Measurements from ENCODE around the gene SPR.

Gene SPR

DNA sequence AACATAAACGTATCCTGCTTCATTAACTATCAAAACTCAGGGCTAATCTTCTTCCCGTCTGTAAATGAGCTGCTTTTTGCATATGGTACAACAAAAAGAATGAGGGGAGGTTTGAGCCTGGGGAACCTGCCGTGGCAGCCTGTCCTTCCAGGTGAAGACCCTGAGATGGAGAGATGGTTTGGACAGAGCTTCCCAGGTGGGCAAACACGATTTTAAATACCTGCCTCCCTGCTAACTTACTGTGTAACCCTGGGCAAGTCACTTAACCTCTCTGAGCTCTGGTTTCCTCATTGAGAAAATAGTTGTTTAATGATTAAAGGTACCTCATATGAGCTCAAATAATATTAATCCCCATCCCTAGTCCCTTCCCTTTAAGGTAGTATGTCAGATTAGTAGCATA is 39.2 kb downstream of the SPR start:
- no peak overlapping the region for H3K27ac ChIP-seq (ENCODE audit: low read depth, low read length)
- H3K27me3 ChIP-seq (ENCODE audit: control insufficient read depth, insufficient read depth, low read length), result peaks cover 100% of the 10 kb centered on the region
- H3K4me3 ChIP-seq (ENCODE audit: low read depth, low read length), result no peak overlapping the region
- H3K4me1 ChIP-seq (ENCODE audit: control insufficient read depth, insufficient read depth, low read length), result peaks cover 27% of the 10 kb centered on the region
- no peaks in the 10 kb centered on the region for H3K9me3 ChIP-seq (ENCODE audit: control insufficient read depth, insufficient read depth, low read depth, low read length)
- no peak overlapping the region for H3K9ac ChIP-seq (ENCODE audit: low read length)
- H3K36me3 ChIP-seq (ENCODE audit: control insufficient read depth, insufficient read depth, low read length), result no peaks in the 10 kb centered on the region

DNA sequence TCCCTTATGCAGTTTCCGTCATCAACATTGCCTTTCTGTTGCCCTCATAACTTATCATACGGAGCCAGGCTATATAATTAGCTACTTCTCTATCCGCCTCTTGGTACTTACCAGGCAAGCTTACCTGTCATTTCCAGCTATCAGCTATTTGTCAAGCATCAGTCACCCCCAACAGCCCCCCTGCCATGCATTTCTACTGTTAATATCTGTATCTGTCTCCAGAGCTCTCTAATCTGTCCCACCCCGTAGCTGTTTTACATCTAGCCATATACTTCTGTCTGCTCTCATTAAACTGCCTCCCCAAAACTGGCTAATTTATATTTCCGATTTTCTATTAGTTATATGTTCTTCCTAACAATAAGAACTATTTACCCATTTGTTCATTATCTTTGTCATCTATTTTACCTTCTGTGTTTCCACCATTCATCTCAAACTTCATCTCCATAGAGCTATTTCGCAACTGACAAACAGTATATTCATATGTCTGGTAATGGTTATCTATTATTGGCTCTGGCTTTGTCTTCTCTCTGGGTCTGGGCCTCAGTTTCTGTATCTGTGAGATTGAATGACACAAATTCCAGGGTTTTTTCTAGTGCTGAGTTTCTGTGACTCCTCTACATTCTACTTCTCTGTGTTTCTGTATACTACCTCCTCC is 39.7 kb downstream of the SPR start:
- Histone ChIP-seq H3K9ac (ENCODE audit: low read length) (no peak overlapping the region), H3K27me3 (ENCODE audit: control insufficient read depth, insufficient read depth, low read length) (peaks cover 100% of the 10 kb centered on the region)

DNA sequence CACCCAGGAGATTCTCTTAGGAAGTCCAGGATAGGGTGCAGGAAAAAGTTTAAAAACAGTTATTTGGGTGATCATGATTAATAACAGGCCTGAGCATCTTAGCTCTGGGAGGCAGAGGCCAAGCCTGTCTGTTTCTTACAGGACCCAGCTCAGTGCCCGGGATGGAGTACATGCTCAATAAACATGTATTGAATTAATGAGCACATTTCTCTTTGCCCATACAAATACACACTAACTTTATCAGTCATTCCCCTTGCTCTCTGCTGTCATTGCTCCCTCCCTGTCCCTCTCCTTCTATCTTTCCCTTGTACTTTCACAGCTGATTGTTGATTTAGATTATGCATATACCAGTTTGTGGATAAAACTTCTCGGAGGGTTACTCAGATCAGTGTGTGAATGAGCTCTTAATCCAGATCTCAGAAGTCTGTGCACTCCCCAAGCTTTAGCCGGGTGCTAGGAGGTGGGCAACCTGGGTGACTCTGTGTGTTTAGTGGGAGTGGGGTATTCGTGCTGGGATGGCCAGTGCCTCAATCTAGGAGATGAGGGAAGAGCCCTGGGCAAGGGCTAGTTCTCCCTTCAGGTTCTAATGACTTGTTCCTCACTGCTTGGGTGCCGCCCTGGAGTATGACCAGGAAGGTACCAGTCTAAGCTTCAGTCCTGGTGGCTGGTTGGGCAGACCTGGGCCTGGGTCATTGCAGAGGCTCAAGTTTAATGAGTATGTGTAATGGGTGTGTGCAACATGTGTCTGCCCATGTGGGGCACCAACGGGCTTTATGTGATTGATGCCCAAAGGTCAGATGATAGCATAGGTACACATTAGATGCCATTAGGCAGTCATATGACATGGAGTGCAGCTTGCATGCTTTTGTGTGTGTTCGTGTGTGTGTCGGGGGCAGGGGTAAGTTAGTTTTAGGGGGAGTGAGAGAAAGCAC is 40.7 kb downstream of the SPR start:
- H3K9ac ChIP-seq (ENCODE audit: low read length), result no peak overlapping the region
- H3K27ac ChIP-seq (ENCODE audit: low read depth, low read length), result no peak overlapping the region
- peaks cover 27% of the 10 kb centered on the region for H3K4me1 ChIP-seq (ENCODE audit: control insufficient read depth, insufficient read depth, low read length)
- peaks cover 100% of the 10 kb centered on the region for H3K27me3 ChIP-seq (ENCODE audit: control insufficient read depth, insufficient read depth, low read length)
- no peaks in the 10 kb centered on the region for H3K9me3 ChIP-seq (ENCODE audit: control insufficient read depth, insufficient read depth, low read depth, low read length)
- H3K4me3 ChIP-seq (ENCODE audit: low read depth, low read length), result no peak overlapping the region
- H3K36me3 ChIP-seq (ENCODE audit: control insufficient read depth, insufficient read depth, low read length), result no peaks in the 10 kb centered on the region

More for the DNA sequence above, 39.7 kb downstream of the SPR start:
- H3K36me3 ChIP-seq (ENCODE audit: control insufficient read depth, insufficient read depth, low read length), result no peaks in the 10 kb centered on the region
- H3K4me3 ChIP-seq (ENCODE audit: low read depth, low read length), result no peak overlapping the region
- H3K4me1 ChIP-seq (ENCODE audit: control insufficient read depth, insufficient read depth, low read length), result peaks cover 27% of the 10 kb centered on the region
- H3K9me3 ChIP-seq (ENCODE audit: control insufficient read depth, insufficient read depth, low read depth, low read length), result no peaks in the 10 kb centered on the region
- H3K27ac ChIP-seq (ENCODE audit: low read depth, low read length), result no peak overlapping the region

DNA sequence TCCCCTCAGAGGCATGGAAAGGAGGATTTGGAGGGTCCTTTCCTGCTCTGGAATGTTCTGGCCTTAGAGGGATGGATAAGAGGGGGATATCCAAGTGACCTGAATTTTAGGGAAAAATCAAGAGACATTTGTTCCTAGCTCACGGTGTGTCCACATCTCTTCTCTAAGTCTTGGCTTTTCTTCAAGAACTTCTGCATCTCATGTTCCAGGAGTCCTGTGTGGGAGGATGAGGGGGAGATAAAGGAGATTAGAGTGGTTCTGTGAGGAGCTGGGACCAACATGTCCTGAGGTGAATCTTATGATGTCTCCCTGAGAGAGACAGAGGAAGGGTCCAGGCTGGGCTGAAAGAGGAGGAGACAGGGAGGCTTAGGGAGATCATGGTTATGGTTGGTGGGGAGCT is 41.8 kb downstream of the SPR start:
- H3K27ac ChIP-seq (ENCODE audit: low read depth, low read length), result no peak overlapping the region
- peaks cover 100% of the 10 kb centered on the region for H3K27me3 ChIP-seq (ENCODE audit: control insufficient read depth, insufficient read depth, low read length)
- H3K36me3 ChIP-seq (ENCODE audit: control insufficient read depth, insufficient read depth, low read length), result no peaks in the 10 kb centered on the region
- H3K4me1 ChIP-seq (ENCODE audit: control insufficient read depth, insufficient read depth, low read length), result peaks cover 20% of the 10 kb centered on the region
- no peaks in the 10 kb centered on the region for H3K9me3 ChIP-seq (ENCODE audit: control insufficient read depth, insufficient read depth, low read depth, low read length)
- H3K4me3 ChIP-seq (ENCODE audit: low read depth, low read length), result no peak overlapping the region
- H3K9ac ChIP-seq (ENCODE audit: low read length), result no peak overlapping the region

DNA sequence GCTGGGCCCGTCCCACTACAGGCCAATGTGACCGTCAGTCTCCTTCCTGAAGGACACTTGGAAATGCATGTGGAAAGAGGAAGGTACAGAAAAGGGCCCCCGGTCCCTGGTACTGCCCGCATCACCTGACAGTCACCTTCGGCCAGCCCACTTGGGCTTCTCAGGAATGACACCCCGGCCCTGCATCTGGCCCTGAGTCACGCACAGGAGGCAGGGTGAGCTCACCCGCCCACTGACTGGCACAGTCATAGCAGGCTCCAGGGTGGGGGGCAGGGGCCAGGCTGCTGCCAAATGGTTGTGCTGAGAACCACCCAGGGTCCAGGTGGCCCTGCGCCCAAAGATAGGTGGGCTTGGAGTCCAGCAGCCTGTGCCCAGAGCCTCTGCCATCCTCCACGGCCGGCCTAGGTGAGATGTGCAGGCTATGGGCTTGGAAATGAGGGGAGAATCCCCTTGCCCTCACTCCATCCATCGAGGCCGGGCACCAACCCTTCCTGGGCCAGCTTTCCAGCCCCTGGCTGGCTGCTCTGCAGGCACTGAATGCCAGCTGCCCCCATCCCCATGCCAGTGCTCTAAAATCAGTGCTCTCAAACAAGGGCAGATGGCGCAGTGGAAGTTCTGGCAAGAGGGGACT is 44.2 kb downstream of the SPR start:
- H3K4me3 ChIP-seq (ENCODE audit: low read depth, low read length), result no peak overlapping the region
- H3K9ac ChIP-seq (ENCODE audit: low read length), result no peak overlapping the region
- peaks cover 8% of the 10 kb centered on the region; the same call in 1 of the 2 replicates for H3K4me1 ChIP-seq (ENCODE audit: control insufficient read depth, insufficient read depth, low read length)
- no peak overlapping the region for H3K27ac ChIP-seq (ENCODE audit: low read depth, low read length)
- H3K27me3 ChIP-seq (ENCODE audit: control insufficient read depth, insufficient read depth, low read length), result peaks cover 99% of the 10 kb centered on the region
- H3K36me3 ChIP-seq (ENCODE audit: control insufficient read depth, insufficient read depth, low read length), result no peaks in the 10 kb centered on the region
- no peaks in the 10 kb centered on the region for H3K9me3 ChIP-seq (ENCODE audit: control insufficient read depth, insufficient read depth, low read depth, low read length)

DNA sequence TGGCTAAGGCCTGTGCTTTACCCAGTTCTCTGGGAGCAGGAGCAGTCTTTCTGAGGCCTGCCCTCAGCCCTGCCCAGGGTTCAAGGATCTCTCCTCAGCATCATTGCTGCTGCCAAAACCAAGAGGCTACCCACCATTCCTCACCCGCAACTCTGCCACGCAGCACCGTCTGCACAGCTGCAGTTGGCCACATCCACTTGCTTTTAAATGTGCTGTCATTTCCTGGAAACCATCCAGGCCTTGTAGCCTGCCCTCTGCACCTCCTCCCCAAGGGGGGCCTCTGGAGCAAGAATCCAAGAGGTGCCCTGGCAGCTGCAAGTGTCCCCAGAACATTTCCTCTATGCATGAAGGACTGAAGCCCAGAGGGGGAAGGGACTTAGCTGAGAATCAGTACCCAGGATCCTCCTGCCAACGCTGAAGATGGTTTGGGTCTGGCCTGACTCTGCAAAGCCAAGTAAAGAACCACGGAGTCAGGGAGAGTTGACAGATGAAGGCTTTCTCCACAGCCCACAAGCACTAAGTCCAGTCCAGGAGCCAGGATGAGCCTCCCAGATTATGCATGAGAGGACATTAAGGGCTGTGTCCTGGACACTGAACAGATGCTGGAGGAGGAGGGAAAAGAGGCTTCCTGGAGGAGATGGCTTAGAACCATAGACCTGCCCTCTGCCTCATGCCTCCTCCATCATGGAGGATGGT is 45.0 kb downstream of the SPR start:
- no peaks in the 10 kb centered on the region for H3K9me3 ChIP-seq (ENCODE audit: control insufficient read depth, insufficient read depth, low read depth, low read length)
- peaks cover 4% of the 10 kb centered on the region; the same call in 1 of the 2 replicates for H3K4me1 ChIP-seq (ENCODE audit: control insufficient read depth, insufficient read depth, low read length)
- H3K27me3 ChIP-seq (ENCODE audit: control insufficient read depth, insufficient read depth, low read length), result peaks cover 94% of the 10 kb centered on the region

DNA sequence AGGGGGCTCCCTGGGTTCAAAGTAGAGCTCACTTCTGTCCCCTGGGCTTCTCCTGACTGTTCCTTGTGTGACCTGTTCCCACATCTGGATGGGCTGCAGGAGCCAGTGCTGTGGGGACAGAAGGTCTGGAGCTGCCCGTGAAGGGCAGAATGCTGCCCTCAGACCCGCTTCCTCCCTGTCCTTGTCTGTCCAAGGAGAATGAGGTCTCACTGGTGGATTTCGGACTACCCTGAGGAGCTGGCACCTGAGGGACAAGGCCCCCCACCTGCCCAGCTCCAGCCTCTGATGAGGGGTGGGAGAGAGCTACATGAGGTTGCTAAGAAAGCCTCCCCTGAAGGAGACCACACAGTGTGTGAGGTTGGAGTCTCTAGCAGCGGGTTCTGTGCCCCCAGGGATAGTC is 45.6 kb downstream of the SPR start:
- Histone ChIP-seq H3K27me3 (ENCODE audit: control insufficient read depth, insufficient read depth, low read length) (peaks cover 88% of the 10 kb centered on the region), H3K4me1 (ENCODE audit: control insufficient read depth, insufficient read depth, low read length) (peaks cover 4% of the 10 kb centered on the region; the same call in 1 of the 2 replicates), H3K36me3 (ENCODE audit: control insufficient read depth, insufficient read depth, low read length) (no peaks in the 10 kb centered on the region), H3K4me3 (ENCODE audit: low read depth, low read length) (no peak overlapping the region), H3K27ac (ENCODE audit: low read depth, low read length) (no peak overlapping the region), H3K9ac (ENCODE audit: low read length) (no peak overlapping the region), H3K9me3 (ENCODE audit: control insufficient read depth, insufficient read depth, low read depth, low read length) (no peaks in the 10 kb centered on the region)

More for the DNA sequence above, 45.0 kb downstream of the SPR start:
- H3K27ac ChIP-seq (ENCODE audit: low read depth, low read length), result no peak overlapping the region
- H3K36me3 ChIP-seq (ENCODE audit: control insufficient read depth, insufficient read depth, low read length), result no peaks in the 10 kb centered on the region
- H3K4me3 ChIP-seq (ENCODE audit: low read depth, low read length), result no peak overlapping the region
- H3K9ac ChIP-seq (ENCODE audit: low read length), result no peak overlapping the region

DNA sequence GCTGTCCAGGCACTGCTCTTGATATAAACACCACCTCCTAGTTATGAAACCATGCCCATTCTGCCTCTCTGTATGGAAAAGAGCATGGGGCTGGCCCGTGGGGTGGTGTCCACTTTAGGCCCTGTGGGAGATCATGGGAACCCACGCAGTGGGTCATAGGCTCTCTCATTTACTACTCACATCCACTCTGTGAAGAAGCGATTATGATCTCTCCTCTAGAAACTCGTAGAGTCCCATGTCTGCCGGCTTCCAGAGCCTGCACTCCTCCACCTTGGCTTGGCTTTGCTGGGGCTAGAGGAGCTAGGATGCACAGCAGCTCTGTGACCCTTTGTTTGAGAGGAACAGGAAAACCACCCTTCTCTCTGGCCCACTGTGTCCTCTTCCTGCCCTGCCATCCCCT is 46.0 kb downstream of the SPR start:
- no peak overlapping the region for H3K9ac ChIP-seq (ENCODE audit: low read length)
- no peak overlapping the region for H3K4me3 ChIP-seq (ENCODE audit: low read depth, low read length)
- H3K27me3 ChIP-seq (ENCODE audit: control insufficient read depth, insufficient read depth, low read length), result peaks cover 84% of the 10 kb centered on the region
- no peaks in the 10 kb centered on the region for H3K9me3 ChIP-seq (ENCODE audit: control insufficient read depth, insufficient read depth, low read depth, low read length)
- no peak overlapping the region for H3K27ac ChIP-seq (ENCODE audit: low read depth, low read length)
- H3K4me1 ChIP-seq (ENCODE audit: control insufficient read depth, insufficient read depth, low read length), result peaks cover 4% of the 10 kb centered on the region; the same call in 1 of the 2 replicates
- H3K36me3 ChIP-seq (ENCODE audit: control insufficient read depth, insufficient read depth, low read length), result no peaks in the 10 kb centered on the region

DNA sequence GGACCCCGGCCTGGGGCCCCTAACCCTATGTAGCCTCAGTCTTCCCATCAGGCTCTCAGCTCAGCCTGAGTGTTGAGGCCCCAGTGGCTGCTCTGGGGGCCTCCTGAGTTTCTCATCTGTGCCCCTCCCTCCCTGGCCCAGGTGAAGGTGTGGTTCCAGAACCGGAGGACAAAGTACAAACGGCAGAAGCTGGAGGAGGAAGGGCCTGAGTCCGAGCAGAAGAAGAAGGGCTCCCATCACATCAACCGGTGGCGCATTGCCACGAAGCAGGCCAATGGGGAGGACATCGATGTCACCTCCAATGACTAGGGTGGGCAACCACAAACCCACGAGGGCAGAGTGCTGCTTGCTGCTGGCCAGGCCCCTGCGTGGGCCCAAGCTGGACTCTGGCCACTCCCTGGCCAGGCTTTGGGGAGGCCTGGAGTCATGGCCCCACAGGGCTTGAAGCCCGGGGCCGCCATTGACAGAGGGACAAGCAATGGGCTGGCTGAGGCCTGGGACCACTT is 46.5 kb downstream of the SPR start:
- Histone ChIP-seq H3K4me3 (ENCODE audit: low read depth, low read length) (no peak overlapping the region), H3K27me3 (ENCODE audit: control insufficient read depth, insufficient read depth, low read length) (peaks cover 79% of the 10 kb centered on the region), H3K27ac (ENCODE audit: low read depth, low read length) (no peak overlapping the region), H3K4me1 (ENCODE audit: control insufficient read depth, insufficient read depth, low read length) (peaks cover 4% of the 10 kb centered on the region; the same call in 1 of the 2 replicates), H3K9ac (ENCODE audit: low read length) (no peak overlapping the region), H3K9me3 (ENCODE audit: control insufficient read depth, insufficient read depth, low read depth, low read length) (no peaks in the 10 kb centered on the region), H3K36me3 (ENCODE audit: control insufficient read depth, insufficient read depth, low read length) (no peaks in the 10 kb centered on the region)

DNA sequence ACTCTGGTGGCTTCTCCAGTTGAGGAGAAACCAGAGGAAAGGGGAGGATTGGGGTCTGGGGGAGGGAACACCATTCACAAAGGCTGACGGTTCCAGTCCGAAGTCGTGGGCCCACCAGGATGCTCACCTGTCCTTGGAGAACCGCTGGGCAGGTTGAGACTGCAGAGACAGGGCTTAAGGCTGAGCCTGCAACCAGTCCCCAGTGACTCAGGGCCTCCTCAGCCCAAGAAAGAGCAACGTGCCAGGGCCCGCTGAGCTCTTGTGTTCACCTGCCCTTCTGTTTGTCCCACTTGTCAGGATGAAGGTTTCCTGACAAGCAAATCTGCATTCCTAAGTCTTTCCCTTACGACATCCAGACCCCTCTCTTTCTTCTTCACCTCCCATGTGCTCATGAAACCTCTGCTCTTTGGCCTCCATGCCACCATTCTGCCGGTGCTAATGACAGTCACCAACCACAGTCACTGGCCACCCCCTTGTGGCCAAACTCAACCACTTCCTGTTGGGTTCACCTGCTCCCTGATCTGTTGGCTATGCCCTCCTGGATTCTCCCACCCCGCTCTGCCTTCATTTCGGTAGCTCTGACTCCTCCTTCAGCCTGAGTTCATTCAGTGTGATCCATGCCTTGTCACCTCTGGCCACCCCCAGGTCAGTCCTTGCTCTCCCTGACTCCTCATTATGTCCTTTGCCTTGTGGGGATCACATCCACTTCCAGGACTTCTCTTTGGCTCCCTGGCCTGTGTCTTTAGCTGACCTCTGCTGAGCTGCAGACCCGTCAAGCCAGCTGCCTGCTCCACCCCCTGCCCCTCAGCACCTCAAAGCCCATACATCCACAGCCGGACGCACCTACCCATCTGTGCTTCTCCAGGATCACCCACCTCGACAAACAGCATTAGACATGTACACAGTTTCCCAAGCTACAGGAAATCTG is 47.7 kb downstream of the SPR start:
- H3K4me3 ChIP-seq (ENCODE audit: low read depth, low read length), result no peak overlapping the region
- peaks cover 75% of the 10 kb centered on the region for H3K27me3 ChIP-seq (ENCODE audit: control insufficient read depth, insufficient read depth, low read length)
- H3K9me3 ChIP-seq (ENCODE audit: control insufficient read depth, insufficient read depth, low read depth, low read length), result no peaks in the 10 kb centered on the region
- H3K27ac ChIP-seq (ENCODE audit: low read depth, low read length), result no peak overlapping the region
- H3K9ac ChIP-seq (ENCODE audit: low read length), result no peak overlapping the region
- no peaks in the 10 kb centered on the region for H3K36me3 ChIP-seq (ENCODE audit: control insufficient read depth, insufficient read depth, low read length)
- peaks cover 4% of the 10 kb centered on the region; the same call in 1 of the 2 replicates for H3K4me1 ChIP-seq (ENCODE audit: control insufficient read depth, insufficient read depth, low read length)

All from HUES6 (cell line).